NCI-H1417 (cell line): ENCODE data around the gene PKIG.

Experiments used
- DNase-seq, 3 experiments: peaks; one replicate each; lab custom pipeline; 2025; lab: John Stamatoyannopoulos, UW

Gene PKIG

GRCh38 chr20:44620030-44620429, 37.7 kb downstream of the PKIG start:
- DNase-seq, result no peak

- DNase-seq, result no peak
Measured at GRCh38 chr20:44621325-44621724, 38.9 kb downstream of the PKIG start.

- DNase-seq, result no peak
Measured at GRCh38 chr20:44621939-44622338, 39.6 kb downstream of the PKIG start.

- DNase-seq, result no peak
Measured at GRCh38 chr20:44622501-44623270, 40.3 kb downstream of the PKIG start.

GRCh38 chr20:44624152-44624551, 41.8 kb downstream of the PKIG start:
- no peak for DNase-seq

- DNase-seq, result no peak
Measured at GRCh38 chr20:44624743-44625271, 42.4 kb downstream of the PKIG start.

GRCh38 chr20:44625361-44625760, 43.0 kb downstream of the PKIG start:
- DNase-seq, result no peak

GRCh38 chr20:44626278-44626677, 43.9 kb downstream of the PKIG start:
- DNase-seq, result no peak

- DNase-seq, result no peak
Measured at GRCh38 chr20:44627364-44628010, 45.1 kb downstream of the PKIG start.

GRCh38 chr20:44629017-44629385, 46.6 kb downstream of the PKIG start:
- no peak for DNase-seq

- DNase-seq, result no peak
Measured at GRCh38 chr20:44629542-44629941, 47.2 kb downstream of the PKIG start.

GRCh38 chr20:44630297-44630696, 47.9 kb downstream of the PKIG start:
- no peak for DNase-seq

- no peak for DNase-seq
Measured at GRCh38 chr20:44632103-44632752, 49.8 kb downstream of the PKIG start.

GRCh38 chr20:44633187-44633810, 50.9 kb downstream of the PKIG start:
- DNase-seq, result no peak

GRCh38 chr20:44633872-44634600, 51.7 kb downstream of the PKIG start:
- no peak for DNase-seq

- no peak for DNase-seq
Measured at GRCh38 chr20:44635877-44636276, 53.5 kb downstream of the PKIG start.

GRCh38 chr20:44637042-44637441, 54.7 kb downstream of the PKIG start:
- no peak for DNase-seq

GRCh38 chr20:44637522-44638372, 55.4 kb downstream of the PKIG start:
- DNase-seq, result no peak

- no peak for DNase-seq
Measured at GRCh38 chr20:44640522-44640921, 58.1 kb downstream of the PKIG start.

- DNase-seq, result no peak
Measured at GRCh38 chr20:44641325-44641724, 58.9 kb downstream of the PKIG start.
